Stimulated activated CD4-positive, alpha-beta T cell treated with anti-CD3 and anti-CD28 coated beads, Interleukin-1b, Interleukin-23, amount 100 ng/mL, for 4 hours (primary cell): ENCODE results near the gene NECAB3.

ENCODE experiments used
- DNase-seq, 2 donors: peaks; one replicate each; pipeline ENCODE4 v3.0.0-alpha.2; 2020; ENCODE audit warnings: low read depth in 2 of 2

Gene NECAB3

DNA sequence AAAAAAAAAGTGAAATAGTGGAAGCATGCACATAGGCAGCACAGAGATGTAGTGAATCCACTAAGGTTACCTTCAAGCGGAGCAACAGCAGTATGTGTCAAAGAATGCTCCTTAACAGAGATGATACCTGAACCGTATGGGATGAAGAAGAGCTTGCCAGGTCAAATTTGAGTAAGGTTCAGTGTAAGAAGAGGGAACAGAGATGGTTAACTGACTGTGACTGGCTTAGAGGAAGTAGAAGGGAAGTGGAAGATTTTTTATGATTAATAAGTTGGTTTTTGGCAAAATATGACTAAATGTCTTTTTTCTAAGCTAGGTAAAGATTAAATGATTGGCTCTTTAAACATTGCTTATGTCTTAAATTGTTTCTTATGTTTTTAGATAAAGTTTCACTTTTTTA is 64.7 kb downstream of the NECAB3 start:
- DNase-seq = no peak
